ENCODE results near the gene SHISA6.
"Not testable (repeated sequence)": the region's sequence is repeated elsewhere in the genome, so short reads cannot be mapped to it uniquely, and the experiment has no call there.

Gene SHISA6

GRCh38 chr17:11300738-11301137 lies 59.7 kb downstream of the SHISA6 start:
- Histone ChIP-seq H3K9me3 (no peaks in the 10 kb centered on the region; the same call in 1 of the 2 replicates), H3K4me3 (no peak overlapping the region), H3K27me3 (ENCODE audit: low read depth) (no peaks in the 10 kb centered on the region), H3K36me3 (replicated peaks) (no peaks in the 10 kb centered on the region), H3K4me1 (no peaks in the 10 kb centered on the region)
- in situ Hi-C loops (cut with MboI; ENCODE audit: low sequenced_read_pairs): no loop called here
- DNase-seq (ENCODE audit: low spot score in 2 of 2): no peak

- H3K4me3 ChIP-seq; H3K4me1 ChIP-seq; DNase-seq (ENCODE audit: low spot score in 2 of 2); H3K36me3 ChIP-seq (replicated peaks); H3K9me3 ChIP-seq; in situ Hi-C loops (cut with MboI; ENCODE audit: low sequenced_read_pairs); H3K27me3 ChIP-seq (ENCODE audit: low read depth): not testable (repeated sequence)
Observed at GRCh38 chr17:11301874-11302273, 60.9 kb downstream of the SHISA6 start.

GRCh38 chr17:11302401-11303186 lies 61.6 kb downstream of the SHISA6 start:
- Histone ChIP-seq H3K9me3 (no peaks in the 10 kb centered on the region; the same call in 1 of the 2 replicates), H3K4me1 (no peaks in the 10 kb centered on the region), H3K4me3 (no peak overlapping the region), H3K36me3 (replicated peaks) (no peaks in the 10 kb centered on the region), H3K27me3 (ENCODE audit: low read depth) (no peaks in the 10 kb centered on the region)
- no peak for DNase-seq (ENCODE audit: low spot score in 2 of 2)
- in situ Hi-C loops (cut with MboI; ENCODE audit: low sequenced_read_pairs): no loop called here

- in situ Hi-C loops (cut with MboI; ENCODE audit: low sequenced_read_pairs): no loop called here
- no peaks in the 10 kb centered on the region for H3K27me3 ChIP-seq (ENCODE audit: low read depth)
- DNase-seq (ENCODE audit: low spot score in 2 of 2): no peak
- H3K4me1 ChIP-seq: no peaks in the 10 kb centered on the region
- no peaks in the 10 kb centered on the region; the same call in 1 of the 2 replicates for H3K9me3 ChIP-seq
- no peak overlapping the region for H3K4me3 ChIP-seq
- H3K36me3 ChIP-seq (replicated peaks): no peaks in the 10 kb centered on the region
Observed at GRCh38 chr17:11303773-11304394, 62.9 kb downstream of the SHISA6 start.

GRCh38 chr17:11304568-11304967 lies 63.6 kb downstream of the SHISA6 start:
- no peaks in the 10 kb centered on the region for H3K27me3 ChIP-seq (ENCODE audit: low read depth)
- H3K36me3 ChIP-seq (replicated peaks): no peaks in the 10 kb centered on the region
- no peaks in the 10 kb centered on the region for H3K4me1 ChIP-seq
- H3K9me3 ChIP-seq: no peaks in the 10 kb centered on the region; the same call in 1 of the 2 replicates
- H3K4me3 ChIP-seq: no peak overlapping the region
- in situ Hi-C loops (cut with MboI; ENCODE audit: low sequenced_read_pairs): no loop called here
- DNase-seq (ENCODE audit: low spot score in 2 of 2): no peak

- DNase-seq (ENCODE audit: low spot score in 2 of 2): no peak
- H3K27me3 ChIP-seq (ENCODE audit: low read depth): no peaks in the 10 kb centered on the region
- H3K4me3 ChIP-seq: no peak overlapping the region
- no peaks in the 10 kb centered on the region; the same call in 1 of the 2 replicates for H3K9me3 ChIP-seq
- in situ Hi-C loops (cut with MboI; ENCODE audit: low sequenced_read_pairs): no loop called here
- no peaks in the 10 kb centered on the region for H3K4me1 ChIP-seq
- H3K36me3 ChIP-seq (replicated peaks): no peaks in the 10 kb centered on the region
Observed at GRCh38 chr17:11305524-11305923, 64.5 kb downstream of the SHISA6 start.

GRCh38 chr17:11308531-11308930 lies 67.5 kb downstream of the SHISA6 start:
- H3K4me3 ChIP-seq: no peak overlapping the region
- H3K27me3 ChIP-seq (ENCODE audit: low read depth): no peaks in the 10 kb centered on the region
- H3K9me3 ChIP-seq: no peaks in the 10 kb centered on the region
- no peak for DNase-seq (ENCODE audit: low spot score in 2 of 2)
- no peaks in the 10 kb centered on the region for H3K4me1 ChIP-seq
- H3K36me3 ChIP-seq (replicated peaks): no peaks in the 10 kb centered on the region
- in situ Hi-C loops (cut with MboI; ENCODE audit: low sequenced_read_pairs): no loop called here

- Histone ChIP-seq H3K9me3 (no peaks in the 10 kb centered on the region), H3K27me3 (ENCODE audit: low read depth) (no peaks in the 10 kb centered on the region), H3K4me3 (no peak overlapping the region), H3K4me1 (no peaks in the 10 kb centered on the region), H3K36me3 (replicated peaks) (no peaks in the 10 kb centered on the region)
- DNase-seq (ENCODE audit: low spot score in 2 of 2): no peak
- in situ Hi-C loops (cut with MboI; ENCODE audit: low sequenced_read_pairs): no loop called here
Observed at GRCh38 chr17:11309033-11309432, 68.0 kb downstream of the SHISA6 start.

GRCh38 chr17:11309850-11310249 lies 68.8 kb downstream of the SHISA6 start:
- no peak overlapping the region for H3K4me3 ChIP-seq
- H3K9me3 ChIP-seq: no peaks in the 10 kb centered on the region
- H3K4me1 ChIP-seq: no peaks in the 10 kb centered on the region
- no peaks in the 10 kb centered on the region for H3K36me3 ChIP-seq (replicated peaks)
- DNase-seq (ENCODE audit: low spot score in 2 of 2): no peak
- in situ Hi-C loops (cut with MboI; ENCODE audit: low sequenced_read_pairs): no loop called here
- no peaks in the 10 kb centered on the region for H3K27me3 ChIP-seq (ENCODE audit: low read depth)

GRCh38 chr17:11316451-11316850 lies 75.4 kb downstream of the SHISA6 start:
- H3K9me3 ChIP-seq; H3K27me3 ChIP-seq (ENCODE audit: low read depth); H3K4me3 ChIP-seq; in situ Hi-C loops (cut with MboI; ENCODE audit: low sequenced_read_pairs); H3K4me1 ChIP-seq; DNase-seq (ENCODE audit: low spot score in 2 of 2); H3K36me3 ChIP-seq (replicated peaks): not testable (repeated sequence)

- Histone ChIP-seq H3K4me3 (no peak overlapping the region), H3K9me3 (no peaks in the 10 kb centered on the region), H3K4me1 (no peaks in the 10 kb centered on the region), H3K36me3 (replicated peaks) (no peaks in the 10 kb centered on the region), H3K27me3 (ENCODE audit: low read depth) (no peaks in the 10 kb centered on the region)
- no peak for DNase-seq (ENCODE audit: low spot score in 2 of 2)
- in situ Hi-C loops (cut with MboI; ENCODE audit: low sequenced_read_pairs): no loop called here
Observed at GRCh38 chr17:11318207-11318606, 77.2 kb downstream of the SHISA6 start.

GRCh38 chr17:11319894-11320293 lies 78.9 kb downstream of the SHISA6 start:
- Histone ChIP-seq H3K9me3 (no peaks in the 10 kb centered on the region), H3K27me3 (ENCODE audit: low read depth) (no peaks in the 10 kb centered on the region), H3K36me3 (replicated peaks) (no peaks in the 10 kb centered on the region), H3K4me3 (no peak overlapping the region), H3K4me1 (no peaks in the 10 kb centered on the region)
- in situ Hi-C loops (cut with MboI; ENCODE audit: low sequenced_read_pairs): no loop called here
- DNase-seq (ENCODE audit: low spot score in 2 of 2): no peak

GRCh38 chr17:11324021-11324420 lies 83.0 kb downstream of the SHISA6 start:
- H3K27me3 ChIP-seq (ENCODE audit: low read depth): no peaks in the 10 kb centered on the region
- DNase-seq (ENCODE audit: low spot score in 2 of 2): no peak
- no peaks in the 10 kb centered on the region for H3K4me1 ChIP-seq
- in situ Hi-C loops (cut with MboI; ENCODE audit: low sequenced_read_pairs): no loop called here
- H3K36me3 ChIP-seq (replicated peaks): no peaks in the 10 kb centered on the region
- no peak overlapping the region for H3K4me3 ChIP-seq
- no peaks in the 10 kb centered on the region; the same call in 1 of the 2 replicates for H3K9me3 ChIP-seq

- in situ Hi-C loops (cut with MboI; ENCODE audit: low sequenced_read_pairs): no loop called here
- Histone ChIP-seq H3K4me1 (no peaks in the 10 kb centered on the region), H3K4me3 (no peak overlapping the region), H3K36me3 (replicated peaks) (no peaks in the 10 kb centered on the region), H3K27me3 (ENCODE audit: low read depth) (no peaks in the 10 kb centered on the region), H3K9me3 (no peaks in the 10 kb centered on the region; the same call in 1 of the 2 replicates)
- no peak for DNase-seq (ENCODE audit: low spot score in 2 of 2)
Observed at GRCh38 chr17:11324846-11325420, 83.9 kb downstream of the SHISA6 start.
